Activated CD4-positive, alpha-beta T cell treated with anti-CD3 and anti-CD28 coated beads for 36 hours (primary cell): ENCODE measurements around the gene CMPK1. TPM values are rescaled to one million over a fixed set of nuclear protein-coding genes. Genes with fewer than 3 reads are reported as not detected.

Source experiments
- ATAC-seq: fragments of 200-7000 bp; cut with Tn5 transposase; one replicate; pipeline ENCODE4 v1.10.0; 2021; ENCODE audit warnings: mild to moderate bottlenecking, moderate library complexity
- CTCF ChIA-PET: fragments of 350-600 bp; sonication (Branson Sonifier 250); formaldehyde crosslinking; loops from one replicate; lab custom pipeline; 2021; ENCODE audit warnings: antibody characterized with exemption; lab: Charles Lee
- POLR2A ChIA-PET: fragments of 350-600 bp; sonication (Branson Sonifier 250); formaldehyde crosslinking; loops from one replicate; lab custom pipeline; 2021; ENCODE audit warnings: antibody characterized with exemption, inconsistent platforms; lab: Charles Lee
- DNase-seq: peaks from one replicate; pipeline ENCODE4 v3.0.0-alpha.2; 2020
- H3K27ac Mint-ChIP-seq: one replicate; pipeline ENCODE4 v1.8.0; 2021; ENCODE audit warnings: mixed read lengths
- H3K27me3 Mint-ChIP-seq: one replicate; pipeline ENCODE4 v1.8.0; 2021; ENCODE audit warnings: mixed read lengths
- H3K36me3 Mint-ChIP-seq: one replicate; pipeline ENCODE4 v1.8.0; 2021; ENCODE audit warnings: low read depth, mixed read lengths
- H3K4me1 Mint-ChIP-seq: one replicate; pipeline ENCODE4 v1.8.0; 2021; ENCODE audit warnings: mixed read lengths
- H3K4me3 Mint-ChIP-seq: one replicate; pipeline ENCODE4 v1.8.0; 2021; ENCODE audit warnings: mild to moderate bottlenecking, moderate library complexity, mixed read lengths
- H3K9me3 Mint-ChIP-seq: one replicate; pipeline ENCODE4 v1.8.0; 2021; ENCODE audit warnings: low read depth, mixed read lengths
- intact Hi-C, 2 experiments: fragments of 100-400 bp; cut with DNase I in 1 of 2; cut with micrococcal nuclease in 1 of 2; formaldehyde crosslinking; loops; one replicate each; pipeline versions ENCODE4 v1.14.2 to v1.15.1; 2022 to 2024; cut with DNase I, micrococcal nuclease
- total RNA-seq, 2 experiments: library from RNA; stranded (reverse); gene quantifications; one replicate each; pipeline ENCODE4 v1.2.3, GENCODE V29; 2021

CMPK1 gene
- total RNA-seq, 2 experiments from 2014 or later, result 97.7 to 134 TPM

DNA sequence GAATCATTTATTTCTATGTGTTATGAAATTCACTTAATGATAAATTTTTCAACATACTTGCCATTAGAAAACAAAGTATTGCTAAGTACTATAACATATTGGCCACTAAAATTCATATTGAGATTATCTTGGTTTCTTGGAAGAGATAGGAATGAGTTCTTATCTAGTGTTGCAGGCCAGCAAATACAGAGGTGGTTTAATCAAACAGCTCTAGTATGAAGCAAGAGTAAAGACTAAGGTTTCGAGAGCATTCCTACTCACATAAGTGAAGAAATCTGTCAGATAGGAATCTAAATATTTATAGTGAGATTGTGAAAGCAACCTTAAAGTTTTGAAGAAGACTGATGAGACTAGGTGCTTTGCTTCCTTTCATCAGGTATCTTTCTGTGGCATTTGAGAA is 44.6 kb downstream of the CMPK1 start:
- no peaks in the 10 kb centered on the region for H3K4me1 Mint-ChIP-seq
- POLR2A ChIA-PET, result no interaction called here
- no peaks in the 10 kb centered on the region for H3K9me3 Mint-ChIP-seq
- intact Hi-C loops, result no loop called here
- DNase-seq (no peak), ATAC-seq (no peak)
- CTCF ChIA-PET, result no interaction called here
- H3K27me3 Mint-ChIP-seq, result no peaks in the 10 kb centered on the region
- H3K36me3 Mint-ChIP-seq, result peaks cover 26% of the 10 kb centered on the region
- no peak overlapping the region for H3K27ac Mint-ChIP-seq
- H3K4me3 Mint-ChIP-seq, result no peak overlapping the region

DNA sequence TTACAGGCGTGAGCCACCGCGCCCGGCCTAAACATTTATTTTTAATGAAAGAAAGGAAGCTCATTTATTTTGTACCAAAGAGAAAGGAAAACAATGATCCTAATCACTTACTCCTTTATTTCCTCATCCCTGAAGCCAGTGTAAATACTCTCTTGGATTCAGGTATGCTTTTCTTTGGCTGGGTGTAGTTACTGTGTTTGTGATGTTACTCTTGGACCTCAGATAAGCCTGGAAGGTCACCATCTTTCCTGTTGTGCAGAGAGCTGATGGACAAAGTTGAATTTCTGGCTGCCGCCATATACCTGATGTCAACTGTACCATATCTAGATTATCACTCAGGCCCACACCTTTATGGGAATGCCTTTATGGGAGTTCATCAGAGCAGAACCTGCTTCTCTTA is 47.1 kb downstream of the CMPK1 start:
- no peak for ATAC-seq
- CTCF ChIA-PET, result no interaction called here
- Mint-ChIP-seq H3K27ac (no peak overlapping the region), H3K4me1 (no peaks in the 10 kb centered on the region), H3K27me3 (no peaks in the 10 kb centered on the region), H3K4me3 (no peak overlapping the region), H3K36me3 (peaks cover 22% of the 10 kb centered on the region), H3K9me3 (no peaks in the 10 kb centered on the region)
- POLR2A ChIA-PET, result no interaction called here
- intact Hi-C loops, result no loop called here
- no peak for DNase-seq

DNA sequence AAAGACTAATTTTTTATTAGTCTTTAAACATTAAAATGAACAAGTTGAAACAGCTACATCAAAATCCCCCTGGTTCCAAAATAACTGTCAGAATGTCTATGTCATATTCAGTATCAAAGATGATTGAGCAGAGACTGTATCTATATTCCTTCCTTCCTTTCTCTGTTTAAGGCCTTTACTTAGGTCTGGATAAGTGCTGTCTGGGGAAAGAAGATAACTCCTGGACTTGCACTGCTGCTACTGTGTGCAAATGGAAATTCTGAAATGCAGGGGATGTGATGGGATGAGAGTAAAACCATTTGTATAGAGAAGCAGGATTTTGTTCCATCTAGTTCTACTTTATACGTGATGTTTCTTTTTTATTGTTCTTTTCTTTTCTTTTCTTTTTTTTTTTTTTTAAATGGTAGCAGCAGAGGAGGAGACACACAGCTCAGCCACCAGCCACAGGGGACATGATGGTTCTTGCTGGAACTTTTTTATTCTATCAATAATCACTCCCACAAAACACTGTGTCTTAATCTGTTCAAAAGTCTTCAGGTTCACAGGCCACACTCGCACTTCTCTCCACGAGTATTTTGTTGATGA is 48.9 kb downstream of the CMPK1 start:
- ATAC-seq (no peak), DNase-seq (no peak)
- ChIA-PET CTCF (interaction anchor here (1.0 to 1.4 kb wide), 3 partner anchors 9 to 188 kb away, joined by 3 read pairs; no protein-coding TSS in a partner anchor), POLR2A (no interaction called here)
- Mint-ChIP-seq H3K4me1 (no peaks in the 10 kb centered on the region), H3K36me3 (peaks cover 21% of the 10 kb centered on the region), H3K27me3 (no peaks in the 10 kb centered on the region), H3K27ac (no peak overlapping the region), H3K4me3 (no peak overlapping the region), H3K9me3 (no peaks in the 10 kb centered on the region)
- intact Hi-C loops, result no loop called here

DNA sequence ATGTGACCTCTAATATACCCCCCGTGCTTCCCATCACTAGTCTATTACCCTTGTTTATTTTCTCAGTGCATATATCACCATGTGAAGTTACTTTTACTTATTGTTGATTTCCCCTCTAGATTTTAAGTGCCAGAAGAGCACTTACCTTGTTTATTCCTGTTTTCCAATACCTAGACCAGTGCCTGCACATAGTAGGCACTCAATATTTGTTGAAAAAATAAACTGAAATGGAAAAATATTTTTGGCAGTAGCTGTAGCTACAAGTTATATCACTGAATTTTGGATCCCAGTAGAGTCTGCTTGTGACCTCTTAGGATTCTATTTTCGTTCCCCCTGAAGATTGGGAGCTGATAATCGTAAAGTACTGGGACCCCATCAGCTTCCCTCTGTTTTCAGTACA is 50.5 kb downstream of the CMPK1 start:
- ATAC-seq, result no peak
- DNase-seq, result no peak
- Mint-ChIP-seq H3K4me1 (no peaks in the 10 kb centered on the region), H3K36me3 (peaks cover 17% of the 10 kb centered on the region), H3K27me3 (no peaks in the 10 kb centered on the region), H3K4me3 (no peak overlapping the region), H3K9me3 (no peaks in the 10 kb centered on the region), H3K27ac (no peak overlapping the region)
- intact Hi-C loops, result no loop called here
- ChIA-PET CTCF (interaction anchor here (0.6 to 2.7 kb wide), 2 partner anchors 18 to 342 kb away, joined by 3 to 7 read pairs; no protein-coding TSS in a partner anchor), POLR2A (no interaction called here)

DNA sequence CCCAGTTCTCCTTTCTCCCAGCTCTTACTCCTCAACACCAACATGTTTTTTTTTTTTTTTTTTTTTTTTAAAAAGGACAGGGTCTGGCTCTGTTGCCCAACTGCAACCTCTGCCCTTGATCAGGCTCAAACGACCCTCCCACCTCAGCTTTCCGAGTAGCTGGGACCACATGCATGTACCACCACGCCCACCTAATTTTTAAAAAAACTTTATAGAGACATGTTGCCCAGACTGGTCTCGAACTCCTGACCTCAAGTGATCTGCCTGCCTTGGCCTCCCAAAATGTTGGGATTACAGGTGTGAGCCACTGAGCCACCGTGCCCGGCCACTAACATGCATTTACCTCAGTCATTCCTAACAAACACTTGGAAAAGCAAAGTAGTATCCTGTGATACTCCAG is 51.4 kb downstream of the CMPK1 start:
- no peak overlapping the region for H3K27ac Mint-ChIP-seq
- H3K4me1 Mint-ChIP-seq, result no peaks in the 10 kb centered on the region
- H3K4me3 Mint-ChIP-seq, result no peak overlapping the region
- DNase-seq, result no peak
- H3K36me3 Mint-ChIP-seq, result peaks cover 10% of the 10 kb centered on the region
- H3K27me3 Mint-ChIP-seq, result no peaks in the 10 kb centered on the region
- intact Hi-C loops, result no loop called here
- POLR2A ChIA-PET, result interaction anchor here (0.6 kb wide), 1 partner anchor 37 kb away, joined by 3 read pairs; no protein-coding TSS in a partner anchor
- no peaks in the 10 kb centered on the region for H3K9me3 Mint-ChIP-seq
- CTCF ChIA-PET, result interaction anchor here (2.7 kb wide), 1 partner anchor 341 kb away, joined by 7 read pairs; no protein-coding TSS in a partner anchor
- no peak for ATAC-seq

DNA sequence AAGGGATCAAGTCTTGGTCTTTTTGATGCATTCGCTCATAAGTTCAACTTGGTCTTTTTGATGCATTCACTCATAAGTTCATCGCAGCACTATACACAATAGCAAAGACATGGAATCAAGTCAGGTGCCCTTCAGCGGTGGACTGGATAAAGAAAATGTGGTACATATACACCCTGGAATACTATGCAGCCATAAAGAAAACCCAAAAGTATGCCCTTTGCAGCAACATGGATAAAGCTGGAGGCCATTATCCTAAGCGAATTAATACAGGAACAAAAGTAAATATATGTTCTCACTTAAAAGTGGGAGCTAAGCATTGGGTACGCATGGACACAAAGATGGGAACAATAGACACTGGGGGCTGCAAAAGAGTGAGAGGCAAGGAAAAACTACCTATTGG is 52.7 kb downstream of the CMPK1 start:
- Mint-ChIP-seq H3K9me3 (no peaks in the 10 kb centered on the region), H3K4me3 (no peak overlapping the region), H3K27me3 (peaks cover 3% of the 10 kb centered on the region), H3K4me1 (no peaks in the 10 kb centered on the region), H3K36me3 (peaks cover 5% of the 10 kb centered on the region), H3K27ac (no peak overlapping the region)
- POLR2A ChIA-PET, result no interaction called here
- CTCF ChIA-PET, result no interaction called here
- ATAC-seq (no peak), DNase-seq (no peak)
- intact Hi-C loops, result no loop called here

DNA sequence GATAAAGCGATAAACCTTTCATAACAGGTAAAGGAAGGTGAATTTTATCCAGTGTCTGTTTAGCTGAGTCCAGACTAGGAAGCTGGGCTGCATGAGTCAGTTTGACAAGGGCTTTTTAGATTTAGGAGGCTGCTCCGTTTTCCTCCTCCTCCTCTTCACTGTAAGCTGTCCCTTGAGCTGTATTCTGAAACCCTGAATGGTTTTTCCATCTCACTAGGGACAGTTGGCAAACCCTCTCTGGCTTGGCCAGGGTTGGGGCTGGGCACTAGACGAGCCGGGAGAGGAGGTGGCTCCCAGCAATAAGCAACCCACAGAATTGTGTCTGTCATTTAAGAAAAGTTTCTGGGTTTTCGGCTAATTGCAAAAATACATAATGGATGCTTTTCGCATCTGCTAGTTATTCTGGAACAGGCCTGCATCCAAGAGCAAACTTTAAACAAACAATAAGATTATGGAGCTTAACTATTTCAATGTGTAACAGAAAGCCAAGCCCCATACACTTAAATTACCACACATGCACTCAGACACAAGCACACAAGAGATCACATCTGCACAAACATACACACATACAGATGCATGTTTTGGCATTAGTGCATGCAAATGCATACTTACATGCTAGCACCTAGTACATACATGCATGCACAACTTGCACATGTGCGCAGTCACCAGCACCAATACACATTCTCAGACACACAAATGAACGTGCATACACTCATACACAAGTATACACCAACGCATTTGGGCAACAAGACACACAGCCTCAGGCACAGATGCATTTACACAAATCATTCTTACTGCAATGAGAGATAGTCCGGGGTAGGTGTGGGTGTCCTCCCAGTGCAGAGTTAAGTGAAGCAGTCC is 54.7 kb downstream of the CMPK1 start:
- no peak overlapping the region for H3K4me3 Mint-ChIP-seq
- no peaks in the 10 kb centered on the region for H3K9me3 Mint-ChIP-seq
- CTCF ChIA-PET, result interaction anchor here (0.6 to 3.6 kb wide), 20 partner anchors 8 to 338 kb away, joined by 3 to 26 read pairs (median 3); partner anchors contain the start of gene FOXD2
- H3K4me1 Mint-ChIP-seq, result no peaks in the 10 kb centered on the region
- H3K27ac Mint-ChIP-seq, result no peak overlapping the region
- H3K36me3 Mint-ChIP-seq, result peaks cover 3% of the 10 kb centered on the region
- intact Hi-C loops, result loop anchor here (1.0 to 2.0 kb wide), 5 partner anchors 37 to 367 kb away; no protein-coding TSS in a partner anchor
- POLR2A ChIA-PET, result no interaction called here
- ATAC-seq (no peak), DNase-seq (no peak)
- H3K27me3 Mint-ChIP-seq, result peaks cover 3% of the 10 kb centered on the region

DNA sequence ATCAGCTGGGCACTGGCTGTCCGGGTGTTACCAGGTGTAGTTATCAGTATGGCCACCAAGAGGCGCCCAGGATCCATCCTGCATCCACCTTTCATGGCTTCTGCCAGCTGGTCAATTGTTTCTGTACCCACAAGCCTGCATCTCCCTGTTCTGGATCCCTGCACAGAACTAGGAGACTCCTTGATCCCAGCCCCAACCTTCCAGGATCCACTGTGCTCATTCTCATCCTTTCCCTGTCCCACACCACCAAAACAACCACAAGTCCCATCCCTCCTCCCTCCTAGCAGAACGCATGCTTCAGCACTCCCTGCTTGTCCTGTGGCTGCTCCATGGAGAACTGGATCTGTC is 55.3 kb downstream of the CMPK1 start:
- ChIA-PET POLR2A (no interaction called here), CTCF (interaction anchor here (0.6 to 3.6 kb wide), 17 partner anchors 9 to 338 kb away, joined by 3 to 26 read pairs (median 3); partner anchors contain the start of gene FOXD2)
- no peaks in the 10 kb centered on the region for H3K9me3 Mint-ChIP-seq
- peak; percentile 76 for DNase-seq
- H3K36me3 Mint-ChIP-seq, result peaks cover 2% of the 10 kb centered on the region
- no peak overlapping the region for H3K27ac Mint-ChIP-seq
- ATAC-seq, result peak; percentile 82
- no peaks in the 10 kb centered on the region for H3K4me1 Mint-ChIP-seq
- intact Hi-C loops, result loop anchor here (1.0 to 2.0 kb wide), 5 partner anchors 36 to 366 kb away; no protein-coding TSS in a partner anchor
- H3K4me3 Mint-ChIP-seq, result no peak overlapping the region
- H3K27me3 Mint-ChIP-seq, result peaks cover 3% of the 10 kb centered on the region

DNA sequence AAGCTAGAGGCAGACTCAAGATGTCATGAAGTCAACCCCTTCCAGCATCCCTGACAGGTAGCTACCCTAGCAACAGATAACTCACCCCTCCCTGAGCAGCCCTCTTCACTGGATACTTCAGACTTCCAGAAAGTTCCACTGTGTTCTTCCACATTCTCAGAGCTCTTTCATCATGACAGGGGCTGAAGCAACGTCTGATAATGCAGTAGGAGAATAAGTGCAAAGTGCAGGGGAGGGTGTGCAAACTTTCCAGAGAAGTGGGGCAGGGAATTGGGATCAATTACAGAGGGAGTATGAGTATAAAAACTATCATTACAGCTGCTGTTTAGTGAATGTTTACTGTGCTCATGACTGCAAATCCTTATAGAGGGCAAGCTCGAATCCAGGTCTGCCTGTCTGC is 56.1 kb downstream of the CMPK1 start:
- intact Hi-C loops, result loop anchor here in 1 of 2 experiments (2.0 kb wide), 1 partner anchor 35 kb away; no protein-coding TSS in a partner anchor
- DNase-seq (no peak), ATAC-seq (no peak)
- no peak overlapping the region for H3K4me3 Mint-ChIP-seq
- peaks cover 5% of the 10 kb centered on the region for H3K27me3 Mint-ChIP-seq
- ChIA-PET CTCF (interaction anchor here (0.6 to 3.6 kb wide), 10 partner anchors 8 to 1304 kb away, joined by 3 to 26 read pairs (median 3); partner anchors contain the start of gene FOXD2), POLR2A (no interaction called here)
- H3K4me1 Mint-ChIP-seq, result no peaks in the 10 kb centered on the region
- H3K27ac Mint-ChIP-seq, result no peak overlapping the region
- H3K36me3 Mint-ChIP-seq, result no peaks in the 10 kb centered on the region
- no peaks in the 10 kb centered on the region for H3K9me3 Mint-ChIP-seq

DNA sequence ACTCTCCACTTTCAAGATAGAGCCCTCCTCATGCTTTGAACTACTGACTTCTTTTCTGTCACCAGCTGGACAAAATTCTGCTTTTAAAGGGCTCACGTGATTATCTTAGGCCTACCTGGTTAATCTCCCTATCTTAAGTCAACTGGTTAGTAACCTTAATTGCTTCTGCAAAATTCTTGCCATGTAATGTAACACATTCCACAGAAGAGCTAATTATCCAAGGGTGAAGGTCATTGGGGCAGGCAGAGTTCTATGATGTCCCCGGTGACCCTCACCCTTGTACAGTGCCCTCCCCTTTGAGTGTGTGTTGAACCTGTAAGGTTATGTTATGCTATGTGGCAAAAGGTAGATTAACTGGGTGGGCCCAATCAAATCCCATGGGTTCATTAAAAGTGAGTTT is 57.3 kb downstream of the CMPK1 start:
- Mint-ChIP-seq H3K9me3 (no peaks in the 10 kb centered on the region), H3K36me3 (no peaks in the 10 kb centered on the region), H3K4me3 (no peak overlapping the region), H3K4me1 (no peaks in the 10 kb centered on the region), H3K27me3 (peaks cover 5% of the 10 kb centered on the region), H3K27ac (no peak overlapping the region)
- ChIA-PET POLR2A (no interaction called here), CTCF (interaction anchor here (0.7 to 3.6 kb wide), 4 partner anchors 14 to 336 kb away, joined by 3 to 26 read pairs (median 4); no protein-coding TSS in a partner anchor)
- no peak for ATAC-seq
- DNase-seq, result no peak
- intact Hi-C loops, result no loop called here

DNA sequence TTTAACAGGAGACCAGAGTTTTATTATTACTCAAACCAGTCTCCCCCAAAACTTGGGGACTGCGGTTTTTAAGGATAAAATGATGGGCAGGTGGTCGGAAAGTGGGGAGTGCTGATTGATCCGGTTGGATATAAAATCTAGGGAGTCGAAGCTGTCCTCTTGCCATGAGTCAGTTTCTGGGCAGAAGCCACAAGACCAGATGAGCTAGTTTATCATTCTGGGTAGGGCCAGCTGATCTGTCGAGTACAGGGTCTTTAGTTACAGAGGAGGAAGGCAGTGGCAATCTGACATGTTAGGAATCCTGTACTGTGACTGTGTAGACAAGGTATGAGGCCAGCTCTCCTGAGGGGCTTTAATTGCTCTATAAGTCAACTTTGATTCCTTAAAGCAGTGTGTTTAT is 59.6 kb downstream of the CMPK1 start:
- Mint-ChIP-seq H3K9me3 (no peaks in the 10 kb centered on the region), H3K4me1 (no peaks in the 10 kb centered on the region), H3K27me3 (peaks cover 8% of the 10 kb centered on the region)

More for the DNA sequence above, 59.6 kb downstream of the CMPK1 start:
- H3K27ac Mint-ChIP-seq, result no peak overlapping the region
- no peaks in the 10 kb centered on the region for H3K36me3 Mint-ChIP-seq
- CTCF ChIA-PET, result interaction anchor here (0.6 to 0.9 kb wide), 2 partner anchors 24 to 333 kb away, joined by 3 read pairs; no protein-coding TSS in a partner anchor
- no peak overlapping the region for H3K4me3 Mint-ChIP-seq
- POLR2A ChIA-PET, result no interaction called here
- DNase-seq (no peak), ATAC-seq (no peak)
- intact Hi-C loops, result no loop called here
